GM21529 (cell line): ENCODE data around the gene HSPA4L.

Experiments
- ATAC-seq: cut with Tn5 transposase; IDR thresholded peaks from one replicate; pipeline ENCODE4 v1.9.1; 2021; ENCODE audit not compliant: unreplicated experiment

Gene HSPA4L

DNA sequence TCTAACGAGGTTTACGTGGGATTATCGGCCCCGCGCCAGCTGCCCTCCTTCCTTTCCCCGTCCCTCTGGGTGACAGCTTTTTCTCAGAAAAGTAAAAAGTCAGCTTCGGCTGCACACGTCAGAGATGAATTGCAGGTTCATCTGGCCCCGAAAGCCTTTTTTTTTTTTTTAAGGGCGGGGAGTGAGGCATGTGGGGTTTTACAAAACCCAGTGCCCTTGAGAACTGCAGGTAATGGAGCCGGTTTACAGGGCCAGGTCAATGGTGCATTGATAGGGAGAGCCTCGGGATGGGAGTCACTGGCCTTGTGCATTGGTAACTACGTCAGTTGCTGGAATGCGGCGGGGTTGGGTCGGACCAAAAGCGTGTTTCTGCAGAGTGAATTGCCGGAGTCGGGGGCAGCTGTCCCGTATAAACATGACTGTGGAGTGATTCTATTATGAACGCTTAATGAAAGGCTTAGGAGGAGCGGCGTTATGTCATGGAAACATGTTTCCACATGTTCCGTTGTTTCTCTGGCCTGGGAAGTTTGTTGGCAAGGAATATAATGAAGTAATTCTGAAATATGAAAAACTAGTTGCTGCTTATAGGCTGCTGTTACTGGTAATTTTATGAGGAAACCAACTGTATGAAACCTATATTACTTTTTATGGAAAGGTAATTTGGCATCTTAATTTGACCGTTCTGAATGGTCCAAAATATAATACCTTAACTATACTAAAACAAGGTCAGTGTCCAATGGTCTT, 1.1 kb downstream of the HSPA4L start:
- no peak for ATAC-seq

DNA sequence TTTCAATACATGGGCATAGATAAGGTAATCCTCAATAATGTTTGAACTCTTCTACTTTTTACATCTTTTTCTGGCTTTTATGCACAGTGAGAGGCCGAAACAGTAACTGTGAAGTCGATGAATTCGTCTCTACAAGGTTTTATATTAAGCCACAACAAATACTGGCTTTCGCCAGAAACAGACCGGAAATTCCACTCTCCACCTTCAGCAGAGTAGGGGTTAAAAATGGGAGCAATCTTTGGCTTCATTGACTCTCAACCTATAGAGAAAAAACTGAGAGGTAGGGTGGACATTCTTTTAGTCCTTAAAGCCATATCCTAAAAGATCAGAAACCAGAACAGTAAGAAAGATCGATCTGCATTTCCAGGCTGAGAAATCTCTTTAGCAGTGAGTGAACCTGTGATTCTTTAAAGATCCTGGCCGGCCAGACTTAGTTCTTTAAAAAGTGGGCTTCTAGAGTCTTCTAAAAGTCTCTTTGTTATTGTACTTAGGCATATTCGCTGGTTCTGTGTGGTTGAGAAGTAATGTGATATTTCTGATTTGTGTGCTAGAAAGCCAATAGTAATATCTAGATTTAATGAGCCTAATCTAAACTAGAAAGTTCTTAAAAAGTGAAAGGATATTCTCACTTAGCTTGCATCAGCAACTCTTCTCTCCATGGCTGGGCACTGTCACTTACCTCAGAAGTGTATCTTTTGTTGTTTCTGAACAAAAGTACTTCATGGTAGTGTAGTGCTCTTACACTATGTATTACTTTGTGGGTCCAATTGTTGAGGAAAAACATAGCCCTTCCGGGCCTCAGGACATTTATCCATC, 2.0 kb downstream of the HSPA4L start:
- no peak for ATAC-seq

DNA sequence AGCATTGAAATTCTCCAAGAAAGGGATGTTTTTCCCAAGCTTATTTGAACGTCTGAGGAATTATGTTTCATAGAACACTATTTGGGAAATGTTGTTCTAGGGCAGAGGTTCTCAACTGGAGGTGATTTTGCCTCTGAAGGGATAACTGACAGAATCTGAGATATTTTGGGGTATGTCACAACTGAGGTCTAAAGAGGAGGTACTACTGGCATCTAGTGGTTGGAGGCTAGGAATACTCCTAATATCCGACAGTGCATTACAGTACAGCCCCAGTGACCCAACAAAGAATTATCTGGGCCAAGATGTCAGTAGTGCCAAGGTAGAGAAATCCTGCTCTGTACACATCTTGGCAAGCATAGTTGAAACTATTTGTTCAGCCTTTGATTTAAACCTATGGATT, 6.4 kb downstream of the HSPA4L start:
- no peak for ATAC-seq

GRCh38 chr4:127791391-127791790, 9.3 kb downstream of the HSPA4L start:
- ATAC-seq, result no peak

GRCh38 chr4:127793528-127793927, 11.4 kb downstream of the HSPA4L start:
- ATAC-seq, result no peak

DNA sequence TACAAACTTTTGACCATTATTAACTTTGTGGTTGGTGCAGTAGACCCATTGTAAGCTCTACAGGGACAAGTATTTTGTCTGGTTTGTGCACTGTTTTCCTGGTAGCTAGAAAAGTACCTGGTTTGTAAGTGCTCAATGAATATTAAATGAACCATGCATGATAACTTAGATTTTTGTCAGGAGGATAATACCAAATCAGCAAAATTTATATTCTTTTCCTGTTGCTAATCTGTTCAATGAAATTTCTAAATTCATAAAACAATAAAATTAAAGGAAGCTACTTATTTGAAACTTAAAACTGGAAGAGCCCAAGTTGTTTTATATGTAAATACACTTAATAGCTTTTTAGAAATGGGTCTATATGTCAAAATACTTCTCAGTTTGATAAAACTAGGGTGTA, 17.6 kb downstream of the HSPA4L start:
- ATAC-seq, result no peak

GRCh38 chr4:127809173-127809800, 27.2 kb downstream of the HSPA4L start:
- ATAC-seq, result no peak

DNA sequence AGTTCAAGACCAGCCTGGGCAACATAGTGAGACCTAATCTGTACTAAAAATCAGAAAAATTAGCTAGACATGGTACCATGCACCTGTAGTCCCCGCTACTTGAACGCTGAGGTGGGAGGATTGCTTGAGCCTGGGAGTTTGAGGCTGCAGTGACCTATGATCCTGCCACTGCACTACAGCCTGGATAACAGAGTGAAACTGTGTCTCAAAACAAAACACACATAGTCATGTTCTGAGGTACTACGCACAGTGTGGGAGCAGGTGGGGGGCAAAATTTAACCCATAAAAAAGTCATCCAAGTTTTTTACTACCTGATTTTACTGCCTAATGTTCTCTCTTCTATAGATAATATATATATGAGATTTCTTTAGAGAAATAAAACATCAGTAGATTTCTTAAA, 28.4 kb downstream of the HSPA4L start:
- ATAC-seq, result no peak

DNA sequence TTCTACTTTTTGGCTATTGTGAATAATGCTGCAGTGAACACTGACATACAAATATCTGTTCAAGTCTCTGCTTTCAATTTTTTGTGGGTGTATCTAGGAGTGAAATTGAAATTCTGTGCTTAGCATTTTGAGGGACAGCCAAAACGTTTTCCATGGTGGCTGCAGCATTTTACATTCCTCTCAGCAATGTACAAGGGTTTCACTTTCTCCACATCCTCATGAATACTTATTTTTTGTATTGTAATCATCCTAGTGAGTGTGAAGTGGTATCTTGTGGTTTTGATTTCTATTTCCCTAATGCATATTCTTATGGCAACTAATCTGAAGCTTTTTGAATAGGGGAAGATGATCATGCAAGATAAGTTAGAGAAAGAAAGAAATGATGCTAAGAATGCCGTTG, 40.3 kb downstream of the HSPA4L start:
- no peak for ATAC-seq

DNA sequence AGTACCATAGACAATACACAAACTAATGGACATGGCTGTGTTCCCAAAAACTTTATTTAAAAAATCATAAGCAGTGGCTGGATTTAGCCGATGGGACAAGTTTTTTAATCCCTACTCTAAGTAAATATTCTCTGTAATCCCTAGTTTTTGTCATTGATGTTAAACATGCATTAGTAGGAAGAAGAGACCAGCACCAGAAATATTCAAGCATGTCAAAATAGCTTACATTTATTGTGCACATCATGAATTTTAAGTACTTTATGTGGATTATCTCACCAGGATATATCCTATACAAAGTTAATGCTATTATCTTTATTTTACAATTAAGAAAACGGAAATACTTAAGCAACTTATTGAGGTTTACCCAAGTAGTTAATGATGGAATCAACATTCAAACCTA, 46.0 kb downstream of the HSPA4L start:
- no peak for ATAC-seq

DNA sequence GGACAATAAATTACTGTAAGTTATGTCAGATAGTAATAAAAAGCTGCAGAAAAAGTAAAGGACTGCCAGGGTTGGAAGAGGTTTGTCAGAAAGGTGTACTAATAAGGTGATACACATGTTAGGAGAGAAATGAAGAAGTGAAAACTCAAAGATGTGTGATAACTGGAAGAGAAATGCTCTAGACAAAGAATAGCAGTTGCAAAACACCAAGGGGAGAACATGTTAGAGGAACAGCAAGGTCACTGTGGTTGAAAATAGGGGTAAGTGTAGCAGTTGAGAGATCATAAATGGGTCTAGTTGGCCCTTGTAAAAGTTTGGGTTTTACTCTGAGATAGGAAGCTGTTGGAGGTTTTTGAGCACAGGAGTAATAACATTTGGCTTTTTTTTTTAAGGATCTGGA, 46.9 kb downstream of the HSPA4L start:
- peak; percentile 93 for ATAC-seq

GRCh38 chr4:127832585-127832984, 50.5 kb downstream of the HSPA4L start:
- peak; percentile 63 for ATAC-seq

DNA sequence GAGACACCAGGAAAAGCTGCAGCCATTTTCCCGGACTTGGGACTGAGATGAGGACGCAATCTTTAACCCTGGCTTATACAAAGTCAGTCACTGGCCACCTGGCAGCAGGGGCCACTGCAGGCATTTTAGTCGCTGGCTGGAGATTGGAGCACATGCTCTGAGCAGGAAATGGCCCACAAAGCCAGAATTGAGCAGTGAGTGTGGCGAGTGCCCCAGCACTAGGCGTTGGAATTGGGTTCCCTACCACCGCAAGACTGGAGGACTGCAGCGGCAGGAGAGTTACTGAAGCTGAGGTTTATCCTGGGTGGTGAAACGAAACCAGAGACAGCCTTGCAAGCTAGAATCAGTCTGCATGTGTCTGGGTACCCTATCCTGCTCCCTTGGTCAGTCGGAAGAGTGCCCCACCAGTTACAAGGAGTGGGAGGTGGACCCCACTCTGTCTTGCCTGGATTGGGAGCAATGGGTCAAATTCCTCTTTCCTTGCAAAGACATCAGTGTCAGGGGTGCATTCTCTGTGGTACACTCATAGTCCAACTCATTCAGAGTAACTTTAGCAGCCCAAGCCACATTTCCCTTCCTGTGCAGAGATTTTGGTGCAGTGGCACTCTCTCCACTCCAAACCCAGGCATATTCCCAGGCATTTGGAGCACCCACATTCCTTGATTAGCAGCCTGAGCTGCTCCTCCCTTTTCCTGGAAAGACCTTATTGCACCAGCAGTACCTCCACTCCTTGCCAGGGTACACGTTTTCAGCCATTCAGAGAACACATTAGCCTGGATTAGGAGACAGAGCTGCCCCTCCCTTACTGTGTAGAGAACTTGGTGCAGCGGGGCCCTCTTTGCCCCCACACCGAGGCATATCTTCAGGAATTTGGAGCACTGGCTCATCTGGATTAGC, 61.8 kb downstream of the HSPA4L start:
- no peak for ATAC-seq

DNA sequence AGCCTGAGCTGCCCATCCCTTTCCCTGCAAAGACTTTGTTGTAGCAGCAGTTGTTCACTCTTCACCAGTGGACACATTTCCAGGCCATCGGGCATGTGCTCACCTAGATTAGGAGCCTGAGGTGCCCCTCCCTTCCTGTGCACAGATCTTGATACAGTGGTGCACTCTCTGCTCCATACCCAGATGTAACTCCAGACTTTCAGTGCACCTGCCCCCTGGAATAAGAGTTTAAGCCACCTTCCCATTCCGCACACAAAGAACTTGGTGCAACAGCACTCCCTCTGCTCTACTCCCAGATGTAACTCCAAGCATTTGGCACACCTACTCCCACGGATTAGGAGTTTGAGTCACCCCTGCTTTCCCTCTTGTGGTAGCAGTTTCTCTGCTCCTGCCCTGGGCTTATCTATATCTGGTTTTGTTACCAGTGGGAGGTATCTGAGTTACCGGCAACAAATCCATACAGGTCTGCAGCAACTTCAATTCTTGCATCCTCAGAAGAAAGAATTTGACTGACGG, 62.5 kb downstream of the HSPA4L start:
- no peak for ATAC-seq

DNA sequence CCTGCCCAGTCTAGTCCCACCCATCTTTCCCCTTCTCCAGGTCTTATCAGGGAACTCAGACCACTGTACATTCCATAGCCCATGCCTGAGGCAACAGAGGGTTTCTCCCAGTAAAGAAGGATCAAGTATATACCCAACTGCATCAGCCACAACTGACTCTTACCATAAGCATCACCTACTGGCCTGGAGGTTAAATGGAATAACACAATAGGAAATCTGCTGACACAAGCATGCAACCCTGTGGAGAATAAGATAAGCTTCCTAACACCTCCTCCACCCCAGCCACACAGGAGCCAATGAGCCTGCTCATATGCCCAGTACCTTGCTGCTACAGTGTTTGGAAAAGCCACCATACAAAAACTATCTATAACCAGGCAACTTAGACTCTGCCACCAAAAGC, 63.9 kb downstream of the HSPA4L start:
- no peak for ATAC-seq

DNA sequence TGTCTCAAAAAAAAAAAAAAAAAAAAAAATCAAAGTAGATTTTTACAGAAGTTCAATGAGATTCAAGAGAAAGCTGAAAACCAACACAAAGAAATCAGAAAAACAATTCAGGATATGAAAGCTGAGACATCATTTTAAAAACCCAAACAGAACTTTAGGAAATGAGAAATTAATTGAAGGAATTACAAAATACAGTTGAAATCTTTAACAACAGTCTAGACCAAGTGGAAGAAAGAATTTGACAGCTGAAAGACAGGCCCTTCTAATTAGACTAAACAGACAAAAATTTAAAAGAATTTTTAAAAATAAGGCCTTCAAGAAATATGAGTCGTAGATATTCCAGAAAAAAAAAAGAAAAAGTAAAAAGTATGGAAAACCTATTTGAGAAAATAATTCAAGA, 64.6 kb downstream of the HSPA4L start:
- no peak for ATAC-seq

DNA sequence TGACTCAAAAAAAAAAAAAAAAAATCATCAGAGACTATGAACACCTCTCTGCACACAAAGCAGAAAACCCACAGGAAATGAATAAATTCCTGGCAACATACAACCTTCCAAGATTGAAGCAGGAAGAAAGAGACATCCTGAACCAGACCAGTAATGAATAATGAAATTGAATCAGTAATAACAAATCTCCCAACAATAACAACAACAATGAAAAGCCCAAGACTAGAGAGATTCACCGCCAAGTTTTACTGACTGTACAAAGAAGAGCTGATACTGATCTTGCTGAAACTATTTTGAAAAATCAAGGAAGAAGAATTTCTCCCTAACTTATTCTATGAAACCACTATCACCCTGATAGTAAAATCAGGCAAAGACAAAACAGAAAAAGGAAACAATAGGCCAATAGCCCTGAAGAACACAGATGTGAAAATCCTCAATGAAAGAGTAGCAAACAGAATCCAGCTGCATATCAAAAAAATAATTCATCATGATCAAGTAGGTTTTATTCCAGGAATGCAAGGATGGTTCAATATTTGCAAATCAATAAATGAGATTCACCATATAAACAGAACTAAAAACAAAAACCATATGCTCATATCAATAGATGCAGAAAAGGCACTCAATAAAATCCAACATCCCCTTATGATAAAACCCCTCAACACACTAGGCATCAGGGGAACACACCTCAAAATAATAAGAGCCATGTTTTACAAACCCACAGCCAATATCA, 67.5 kb downstream of the HSPA4L start:
- ATAC-seq, result no peak

GRCh38 chr4:127852661-127853060, 70.5 kb downstream of the HSPA4L start:
- ATAC-seq, result no peak

DNA sequence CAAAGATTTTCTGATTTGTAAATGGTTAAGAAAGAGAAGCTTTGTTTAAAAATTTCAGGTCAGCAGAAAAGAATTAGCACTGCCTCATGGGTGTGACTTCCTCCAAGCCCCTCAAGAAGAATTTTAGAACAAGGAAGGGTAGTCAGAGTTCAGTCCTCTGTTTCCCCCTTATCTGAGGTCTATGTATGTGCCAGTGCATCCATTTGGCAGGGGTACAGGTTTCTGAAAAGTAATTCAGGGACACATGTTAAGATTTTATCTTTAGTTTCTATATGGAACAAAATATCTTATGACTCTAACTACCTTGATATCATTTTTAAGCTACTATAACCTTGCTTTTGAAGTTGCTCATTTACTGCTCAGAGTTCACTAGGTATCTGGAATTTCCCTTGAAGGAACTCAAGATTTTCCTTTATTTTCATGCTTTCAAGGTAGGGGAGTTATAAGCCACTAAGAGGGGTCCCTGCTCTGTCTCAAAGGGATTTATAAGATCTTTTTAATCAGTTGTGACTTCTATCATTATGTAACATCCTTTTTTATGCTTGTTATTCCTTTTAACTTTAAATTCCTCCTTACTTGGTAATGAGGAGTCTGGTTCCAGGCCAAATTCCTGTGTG, 74.2 kb downstream of the HSPA4L start:
- ATAC-seq, result peak; percentile 30
